ENCODE data around the gene TEKT5.

GRCh38 chr16:10652730-10653590 is 41.8 kb downstream of the TEKT5 start:
- TF ChIP-seq, protein P1, sequence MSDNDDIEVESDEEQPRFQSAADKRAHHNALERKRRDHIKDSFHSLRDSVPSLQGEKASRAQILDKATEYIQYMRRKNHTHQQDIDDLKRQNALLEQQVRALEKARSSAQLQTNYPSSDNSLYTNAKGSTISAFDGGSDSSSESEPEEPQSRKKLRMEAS (IDR thresholded peaks at IDR 0.05) = peak; percentile 92
- TF ChIP-seq EP300 (IDR thresholded peaks at IDR 0.05; ENCODE audit: borderline replicate concordance) (no peak), FOXM1 (IDR thresholded peaks at IDR 0.05; ENCODE audit: borderline replicate concordance, low read depth) (no peak), REST (IDR thresholded peaks at IDR 0.05; ENCODE audit: low read depth) (no peak), ZBTB7A (IDR thresholded peaks at IDR 0.05; ENCODE audit: low read depth) (no peak)

Measured in Ishikawa (cell line).